Measurements from ENCODE around the gene CAMK1D. TPM values are rescaled to one million over a fixed set of nuclear protein-coding genes. Genes with fewer than 3 reads are reported as not detected.
"Not testable (repeated sequence)": the region's sequence is repeated elsewhere in the genome, so short reads cannot be mapped to it uniquely, and the experiment has no call there.

Gene CAMK1D
- 10 to 100 TPM; 42.5 to 50.7 TPM for total RNA-seq
- long read RNA-seq, partial matches to known transcripts: 4 of 37 reads
- long read RNA-seq, other reads (novel, unspliced or antisense): 33 of 37 reads

GRCh38 chr10:12348870-12349628, at the start of gene CAMK1D:
Gene CAMK1D, plus strand, starts transcription at chr10:12349547.
- ATAC-seq (peak; percentile 79), DNase-seq (peak; percentile 87 to 88)
- intact Hi-C loops (cut with DNase I, micrococcal nuclease): no loop called here

- intact Hi-C loops (cut with DNase I, micrococcal nuclease); DNase-seq; ATAC-seq: not testable (repeated sequence)
These were observed 48.3 kb upstream of the CAMK1D start for GRCh38 chr10:12301036-12301435.

- intact Hi-C loops (cut with DNase I, micrococcal nuclease): no loop called here
- no peak for ATAC-seq
These were observed 41.3 kb upstream of the CAMK1D start for GRCh38 chr10:12308057-12308456.

GRCh38 chr10:12308736-12309375, 40.5 kb upstream of the CAMK1D start:
- DNase-seq: no peak
- no peak for ATAC-seq
- intact Hi-C loops (cut with DNase I, micrococcal nuclease): no loop called here

More at GRCh38 chr10:12308057-12308456, 41.3 kb upstream of the CAMK1D start:
- DNase-seq: peak in 1 of 2 donors; percentile 25

GRCh38 chr10:12309783-12310182, 39.6 kb upstream of the CAMK1D start:
- intact Hi-C loops (cut with DNase I, micrococcal nuclease); DNase-seq; ATAC-seq: not testable (repeated sequence)

- DNase-seq (no peak), ATAC-seq (no peak)
- intact Hi-C loops (cut with DNase I, micrococcal nuclease): no loop called here
These were observed 34.5 kb upstream of the CAMK1D start for GRCh38 chr10:12314836-12315235.

- no peak for DNase-seq
- ATAC-seq: no peak
These were observed 30.3 kb upstream of the CAMK1D start for GRCh38 chr10:12319076-12319475.

GRCh38 chr10:12320892-12321291, 28.5 kb upstream of the CAMK1D start:
- ATAC-seq: no peak
- intact Hi-C loops (cut with DNase I, micrococcal nuclease): no loop called here
- no peak for DNase-seq

More at GRCh38 chr10:12319076-12319475, 30.3 kb upstream of the CAMK1D start:
- intact Hi-C loops (cut with DNase I, micrococcal nuclease): no loop called here

GRCh38 chr10:12321641-12322040, 27.7 kb upstream of the CAMK1D start:
- intact Hi-C loops (cut with DNase I, micrococcal nuclease): no loop called here
- peak; percentile 75 for ATAC-seq
- DNase-seq: peak in 1 of 2 donors; percentile 13

- intact Hi-C loops (cut with DNase I, micrococcal nuclease): no loop called here
- DNase-seq: no peak
- ATAC-seq: no peak
These were observed 26.7 kb upstream of the CAMK1D start for GRCh38 chr10:12322583-12323131.

GRCh38 chr10:12324530-12324929, 24.8 kb upstream of the CAMK1D start:
- ATAC-seq: no peak
- intact Hi-C loops (cut with DNase I, micrococcal nuclease): no loop called here
- no peak for DNase-seq

GRCh38 chr10:12327074-12327473, 22.3 kb upstream of the CAMK1D start:
- ATAC-seq (no peak), DNase-seq (no peak)
- intact Hi-C loops (cut with DNase I, micrococcal nuclease): no loop called here

- ATAC-seq (no peak), DNase-seq (no peak)
- intact Hi-C loops (cut with DNase I, micrococcal nuclease): no loop called here
These were observed 21.9 kb upstream of the CAMK1D start for GRCh38 chr10:12327476-12327875.

- ATAC-seq; intact Hi-C loops (cut with DNase I, micrococcal nuclease); DNase-seq: not testable (repeated sequence)
These were observed 21.0 kb upstream of the CAMK1D start for GRCh38 chr10:12328312-12328711.

- intact Hi-C loops (cut with DNase I, micrococcal nuclease): no loop called here
- DNase-seq: no peak
- no peak for ATAC-seq
These were observed 16.6 kb upstream of the CAMK1D start for GRCh38 chr10:12332572-12333379.

- DNase-seq (peak; percentile 35 to 55), ATAC-seq (peak; percentile 29)
- intact Hi-C loops (cut with DNase I, micrococcal nuclease): no loop called here
These were observed 15.8 kb upstream of the CAMK1D start for GRCh38 chr10:12333380-12334185.

GRCh38 chr10:12334186-12334530, 15.2 kb upstream of the CAMK1D start:
- intact Hi-C loops (cut with DNase I, micrococcal nuclease): no loop called here
- DNase-seq: no peak
- peak; percentile 53 for ATAC-seq

- intact Hi-C loops (cut with DNase I, micrococcal nuclease); DNase-seq; ATAC-seq: not testable (repeated sequence)
These were observed 14.2 kb upstream of the CAMK1D start for GRCh38 chr10:12335169-12335568.
